NT2/D1 (cell line): ENCODE measurements around the gene B3GLCT.

Experiments
- SUZ12 ChIP-seq: IDR thresholded peaks from 2 replicates; pipeline ENCODE4 v1.6.1; 2011; ENCODE audit not compliant: insufficient read length, insufficient read depth; ENCODE audit errors: extremely low read depth
- YY1 ChIP-seq: IDR thresholded peaks from 2 replicates; pipeline ENCODE4 v1.6.1; 2011; ENCODE audit not compliant: insufficient read length, insufficient read depth

GRCh38 chr13:31274390-31274789, 74.6 kb downstream of the B3GLCT start:
- no peak for TF ChIP-seq YY1
- no peak for TF ChIP-seq SUZ12
